Endothelial cell of umbilical vein (primary cell): Measurements from ENCODE around the gene TAS1R2. TPM values are rescaled to one million over a fixed set of nuclear protein-coding genes. Genes with fewer than 3 reads are reported as not detected.

Experiments
- BruUV-seq: library from RNA; stranded (reverse); fragments of 400-500 nt; replicated peaks from 2 replicates; lab custom pipeline; 2021; lab: Mats Ljungman, UMichigan
- CTCF ChIA-PET: fragments of 300-600, 350-600 bp; sonication (Branson Sonifier 250); formaldehyde crosslinking; loops from one replicate; lab custom pipeline; 2021; ENCODE audit warnings: antibody characterized with exemption, inconsistent platforms; lab: Charles Lee
- POLR2A ChIA-PET: fragments of 300-600, 350-600 bp; sonication (Branson Sonifier 250); formaldehyde crosslinking; loops from one replicate; lab custom pipeline; 2021; ENCODE audit warnings: antibody characterized with exemption, inconsistent platforms; lab: Charles Lee
- DNase-seq: peaks from one replicate; pipeline ENCODE4 v3.0.0-alpha.2; 2011; ENCODE audit warnings: low read depth, low spot score
- FAIRE-seq: peaks from 2 replicates; lab custom pipeline; 2011; peaks lifted over from hg19 to GRCh38; lab: Jason Lieb, UNC
- H2AFZ ChIP-seq: 2 replicates; pipeline ENCODE4 v1.6.0; 2012; ENCODE audit warnings: low read depth, low read length, control low read depth, inconsistent platforms
- H3K27ac ChIP-seq: 2 replicates; pipeline ENCODE4 v1.5.1; 2011; ENCODE audit warnings: low read depth, mild to moderate bottlenecking, control low read depth, low read length, moderate library complexity; ENCODE audit not compliant: insufficient read depth
- H3K27me3 ChIP-seq, 2 experiments: 2 replicates each; pipeline versions ENCODE4 v1.6.0 to v1.6.1; 2011; ENCODE audit warnings: low read length in 2 of 2, mixed read lengths in 1 of 2; ENCODE audit not compliant: control insufficient read depth in 2 of 2, insufficient read depth in 2 of 2
- H3K36me3 ChIP-seq, 2 experiments: 2 replicates in 1 of 2; 3 replicates in 1 of 2; pipeline ENCODE4 v1.5.1; 2011; ENCODE audit warnings: low read length in 2 of 2, mild to moderate bottlenecking in 1 of 2, moderate library complexity in 1 of 2; ENCODE audit not compliant: control insufficient read depth in 2 of 2, insufficient read depth in 2 of 2; ENCODE audit errors: extremely low read depth in 1 of 2
- H3K4me1 ChIP-seq: 3 replicates; pipeline ENCODE4 v1.5.1; 2011; ENCODE audit warnings: mild to moderate bottlenecking, low read length; ENCODE audit not compliant: control insufficient read depth, insufficient read depth; ENCODE audit errors: extremely low read depth
- H3K4me2 ChIP-seq: 2 replicates; pipeline ENCODE4 v1.6.1; 2011; ENCODE audit warnings: low read length, control low read depth, mixed read lengths; ENCODE audit not compliant: insufficient read depth
- H3K4me3 ChIP-seq, 3 experiments: fragments of 200-600 bp in 1 of 3; sonication (generic), shearing (Covaris generic) in 1 of 3; replicated peaks in 1 of 3; 2 replicates each; pipeline ENCODE4 v1.5.1; 2011 to 2016; ENCODE audit warnings: control low read depth in 3 of 3, low read length in 3 of 3, mild to moderate bottlenecking in 2 of 3, inconsistent platforms in 1 of 3, low read depth in 1 of 3, moderate library complexity in 1 of 3; ENCODE audit not compliant: insufficient read depth in 1 of 3
- H3K79me2 ChIP-seq: 2 replicates; pipeline ENCODE4 v1.6.0; 2012; ENCODE audit warnings: low read length, inconsistent platforms; ENCODE audit not compliant: control insufficient read depth, insufficient read depth
- H3K9ac ChIP-seq: replicated peaks from 2 replicates; pipeline ENCODE3; 2011; ENCODE audit warnings: low read length, control low read depth; ENCODE audit not compliant: insufficient read depth; ENCODE audit errors: extremely low read depth
- H3K9me1 ChIP-seq: replicated peaks from 3 replicates; pipeline ENCODE4 v1.6.0; 2011; ENCODE audit warnings: mild to moderate bottlenecking, low read length; ENCODE audit not compliant: control insufficient read depth, insufficient read depth; ENCODE audit errors: extremely low read depth
- H3K9me3 ChIP-seq: replicated peaks from 2 replicates; pipeline ENCODE4 v1.5.1; 2012; ENCODE audit warnings: low read length, inconsistent platforms; ENCODE audit not compliant: control insufficient read depth, insufficient read depth
- H4K20me1 ChIP-seq: replicated peaks from 2 replicates; pipeline ENCODE3; 2011; ENCODE audit warnings: mild to moderate bottlenecking, low read length; ENCODE audit not compliant: control insufficient read depth, insufficient read depth; ENCODE audit errors: extremely low read depth
- CTCF ChIP-seq, 2 donors: IDR thresholded peaks; 1 replicate in 1 of 2; 2 replicates in 1 of 2; pipeline ENCODE4 v1.5.1; 2011; ENCODE audit warnings: low read length in 2 of 2, mild to moderate bottlenecking in 2 of 2, moderate library complexity in 2 of 2, control low read depth in 1 of 2, inconsistent platforms in 1 of 2, low read depth in 1 of 2; ENCODE audit not compliant: insufficient read depth in 1 of 2; ENCODE audit errors: extremely low read depth in 1 of 2
- FOS ChIP-seq: IDR thresholded peaks from 2 replicates; pipeline ENCODE4 v1.6.1; 2011; ENCODE audit warnings: mild to moderate bottlenecking, low read length, moderate library complexity, borderline replicate concordance; ENCODE audit not compliant: insufficient read depth
- GATA2 ChIP-seq: IDR thresholded peaks from 2 replicates; pipeline ENCODE4 v1.7.0; 2011; ENCODE audit warnings: low read depth, mild to moderate bottlenecking, moderate library complexity, mixed read lengths, low read length; ENCODE audit not compliant: insufficient read length, insufficient read depth
- JUN ChIP-seq: IDR thresholded peaks from 2 replicates; pipeline ENCODE4 v1.6.1; 2011; ENCODE audit warnings: borderline replicate concordance, low read depth; ENCODE audit not compliant: insufficient read length, insufficient read depth
- MAX ChIP-seq: IDR thresholded peaks from 2 replicates; pipeline ENCODE4 v1.6.1; 2011; ENCODE audit not compliant: insufficient read depth, insufficient read length
- MYC ChIP-seq: IDR thresholded peaks from one replicate; pipeline ENCODE4 v1.6.1; 2011; ENCODE audit warnings: mild to moderate bottlenecking, low read depth, low read length
- POLR2A ChIP-seq: IDR thresholded peaks from 2 replicates; pipeline ENCODE4 v1.6.1; 2012; ENCODE audit warnings: low read depth, mild to moderate bottlenecking, control low read depth, low read length
- POLR2AphosphoS5 ChIP-seq: IDR thresholded peaks from 2 replicates; pipeline ENCODE4 v1.6.1; 2012; ENCODE audit warnings: low read depth, mild to moderate bottlenecking, control low read depth, low read length, moderate library complexity; ENCODE audit not compliant: insufficient read depth
- dilution Hi-C: fragments of 300-500 bp; cut with MboI; formaldehyde crosslinking; loops from one replicate; pipeline ENCODE4 v1.15.0; 2019; ENCODE audit warnings: low sequenced_read_pairs; ENCODE audit not compliant: extremely low pct_ligation_motif_present
- intact Hi-C: fragments of 100-400 bp; cut with micrococcal nuclease; formaldehyde crosslinking; loops from one replicate; pipeline ENCODE4 v1.10.0; 2022
- polyA plus RNA-seq, 4 experiments: library from polyadenylated mRNA; depleted of rRNA in 3 of 4; stranded (reverse) in 3 of 4; unstranded in 1 of 4; fragments of >200 nt; gene quantifications; 2 replicates each; pipeline versions ENCODE4 v1.2.1 to v1.2.3, GENCODE V29; 2011 to 2012; ENCODE audit warnings: missing spikeins in 1 of 4
- total RNA-seq: library from RNA; stranded (reverse); gene quantifications from 2 replicates; pipeline ENCODE4 v1.2.3, GENCODE V29; 2021

Gene TAS1R2
- total and polyA plus RNA-seq, 2 donors (not counting 3 experiments of a cell fraction or from before 2014, with no cell fraction given): not detected

- intact Hi-C loops (loop anchor here (10.0 kb wide), 1 partner anchor 1215 kb away; no protein-coding TSS in a partner anchor), dilution Hi-C loops (no loop called here)
- Histone ChIP-seq H3K9me1 (no peaks in the 10 kb centered on the region), H3K79me2 (no peaks in the 10 kb centered on the region), H3K27me3 (no peaks in the 10 kb centered on the region), H3K4me1 (no peaks in the 10 kb centered on the region), H3K4me3 (no peak overlapping the region), H3K4me2 (no peak overlapping the region), H2AFZ (no peak overlapping the region), H4K20me1 (no peaks in the 10 kb centered on the region), H3K27ac (no peak overlapping the region), H3K9me3 (no peaks in the 10 kb centered on the region), H3K9ac (no peak overlapping the region), H3K36me3 (peaks cover 0 to 8% of the 10 kb centered on the region in 2 experiments)
- ChIA-PET POLR2A (no interaction called here), CTCF (no interaction called here)
- no peak for DNase-seq
- no peak for TF ChIP-seq POLR2A
- FAIRE-seq: no peak
- no TSS peak for BruUV-seq
These were observed 20.4 kb upstream of the TAS1R2 start for GRCh38 chr1:18879791-18880309.

GRCh38 chr1:18879215-18879790, 19.8 kb upstream of the TAS1R2 start:
- dilution Hi-C loops (no loop called here), intact Hi-C loops (loop anchor here (10.0 kb wide), 1 partner anchor 1215 kb away; no protein-coding TSS in a partner anchor)
- Histone ChIP-seq H3K79me2 (no peaks in the 10 kb centered on the region), H3K4me3 (no peak overlapping the region), H3K4me2 (no peak overlapping the region), H3K9me3 (no peaks in the 10 kb centered on the region), H3K9ac (no peak overlapping the region), H4K20me1 (no peaks in the 10 kb centered on the region), H3K27ac (no peak overlapping the region), H3K27me3 (no peaks in the 10 kb centered on the region), H3K9me1 (no peaks in the 10 kb centered on the region), H3K36me3 (peaks cover 0 to 8% of the 10 kb centered on the region in 2 experiments), H3K4me1 (no peaks in the 10 kb centered on the region), H2AFZ (no peak overlapping the region)
- TF ChIP-seq CTCF (IDR thresholded peaks at IDR 0.05; ENCODE audit: extremely low read depth in 1 of 2, insufficient read depth in 1 of 2, low read depth in 1 of 2, low read length in 2 of 2): no peak
- no peak for TF ChIP-seq POLR2A
- TF ChIP-seq MYC: no peak
- no peak for TF ChIP-seq POLR2AphosphoS5
- no peak for TF ChIP-seq FOS
- no peak for TF ChIP-seq GATA2
- TF ChIP-seq JUN: no peak
- no peak for TF ChIP-seq MAX
- ChIA-PET POLR2A (no interaction called here), CTCF (no interaction called here)
- no TSS peak for BruUV-seq
- FAIRE-seq (no peak), DNase-seq (no peak)
